GM18909 (cell line): Measurements from ENCODE around the gene MPZ.
"Not testable (repeated sequence)": the region's sequence is repeated elsewhere in the genome, so short reads cannot be mapped to it uniquely, and the experiment has no call there.

ENCODE experiments used
- ATAC-seq: cut with Tn5 transposase; IDR thresholded peaks from one replicate; pipeline ENCODE4 v1.9.1; 2021; ENCODE audit warnings: mild to moderate bottlenecking; ENCODE audit not compliant: unreplicated experiment, poor library complexity

MPZ gene

GRCh38 chr1:161258439-161259344, 51.1 kb downstream of the MPZ start, which contains the start of gene PCP4L1:
PCP4L1 (plus strand) TSS chr1:161258745; CDS start chr1:161258975, 230 bp downstream.
- no peak for ATAC-seq

- ATAC-seq: not testable (repeated sequence)
Observed at GRCh38 chr1:161257109-161257508, 52.7 kb downstream of the MPZ start.

GRCh38 chr1:161255955-161256520, 53.7 kb downstream of the MPZ start:
- ATAC-seq: not testable (repeated sequence)

GRCh38 chr1:161255302-161255701, 54.5 kb downstream of the MPZ start:
- ATAC-seq: not testable (repeated sequence)
